ENCODE data around the gene SELENOH. TPM values are rescaled to one million over a fixed set of nuclear protein-coding genes. Genes with fewer than 3 reads are reported as not detected.

Gene SELENOH
- total RNA-seq, 1 donor from 2014 or later: 77.5 TPM

- DNase-seq (ENCODE audit: low spot score) (no peak), ATAC-seq (no peak)
- intact Hi-C loops (cut with DNase I): no loop called here
These were observed 34.8 kb downstream of the SELENOH start for GRCh38 chr11:57776031-57776521.

DNA sequence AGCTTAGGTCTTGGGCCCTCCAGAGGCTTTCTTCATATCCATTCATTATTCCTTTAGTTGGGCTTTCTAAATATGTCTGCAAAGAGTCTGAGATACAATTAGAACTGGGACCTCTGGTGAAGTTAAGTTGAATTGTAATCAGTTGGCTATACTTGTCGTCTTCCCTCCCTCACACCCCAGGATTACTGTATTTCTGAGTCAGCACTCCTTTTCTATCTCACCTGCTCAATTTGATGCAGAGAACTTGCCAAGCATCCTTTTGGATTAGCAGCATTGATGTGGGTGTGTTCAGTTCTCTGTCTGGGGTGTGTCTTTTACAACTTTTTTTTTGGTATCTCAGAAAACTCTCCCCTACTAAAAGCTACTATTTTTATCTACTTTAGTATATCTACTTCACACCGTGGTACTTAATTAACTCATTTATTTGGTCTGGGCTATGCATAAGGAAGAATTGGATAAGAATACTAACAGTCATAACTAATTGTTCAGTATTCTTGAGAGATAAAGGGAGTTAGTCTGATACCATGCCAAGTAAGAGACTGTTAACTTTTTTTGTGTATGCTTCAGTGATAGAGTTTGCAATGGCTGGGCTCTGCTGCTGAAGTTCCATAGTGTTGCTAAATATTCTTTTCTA, 35.4 kb downstream of the SELENOH start:
- DNase-seq (ENCODE audit: low spot score): no peak
- no peak for ATAC-seq
- intact Hi-C loops (cut with DNase I): no loop called here

- DNase-seq (ENCODE audit: low spot score) (no peak), ATAC-seq (peak; percentile 42)
- intact Hi-C loops (cut with DNase I): no loop called here
These were observed 36.7 kb downstream of the SELENOH start for GRCh38 chr11:57777969-57778317.

GRCh38 chr11:57778318-57779037, 37.2 kb downstream of the SELENOH start:
- peak; percentile 94 for ATAC-seq
- intact Hi-C loops (cut with DNase I): no loop called here
- DNase-seq (ENCODE audit: low spot score): peak; percentile 91

DNA sequence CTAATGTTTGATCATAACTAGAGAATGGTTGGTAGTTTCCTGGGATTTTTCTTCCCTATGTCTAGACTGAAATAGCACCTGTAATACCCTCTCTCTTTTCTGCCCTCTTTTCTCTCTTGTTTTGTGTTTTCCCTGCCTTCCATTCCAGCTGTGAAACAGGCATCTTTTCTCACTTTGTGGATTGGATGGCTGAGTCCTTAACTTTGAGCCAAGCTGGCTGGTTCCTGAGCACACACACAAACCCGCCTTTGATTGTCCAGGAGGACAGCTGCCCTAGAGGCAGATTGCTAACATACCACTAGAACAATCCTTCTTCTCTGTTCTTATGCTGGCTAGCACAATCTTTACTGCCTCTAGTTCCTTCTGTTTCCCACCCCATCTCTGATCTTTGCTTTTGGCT, 38.0 kb downstream of the SELENOH start:
- peak; percentile 76 for ATAC-seq
- DNase-seq (ENCODE audit: low spot score): no peak

GRCh38 chr11:57781529-57781943, 40.2 kb downstream of the SELENOH start:
- intact Hi-C loops (cut with DNase I): no loop called here
- DNase-seq (ENCODE audit: low spot score): no peak
- ATAC-seq: no peak

More for the DNA sequence above, 38.0 kb downstream of the SELENOH start:
- intact Hi-C loops (cut with DNase I): no loop called here

DNA sequence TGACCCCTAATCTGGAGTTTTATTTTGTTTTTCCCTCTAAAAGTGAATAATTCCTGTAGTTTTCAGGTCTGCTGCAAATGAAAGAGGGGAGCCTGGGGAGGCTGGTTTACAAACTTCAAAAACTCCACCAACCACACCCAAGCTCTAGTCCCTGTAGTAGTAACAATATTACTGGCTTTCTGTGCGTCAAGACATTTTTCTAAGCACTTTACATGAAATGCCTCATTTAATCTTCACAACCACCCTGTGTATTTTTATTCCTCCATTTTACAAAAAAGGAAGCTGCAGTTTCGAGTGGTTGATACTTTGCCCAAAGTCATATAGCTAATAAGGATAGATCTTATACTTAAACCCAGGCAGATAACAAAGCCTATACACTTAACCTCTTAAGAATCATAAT, 43.8 kb downstream of the SELENOH start:
- no peak for ATAC-seq
- DNase-seq (ENCODE audit: low spot score): no peak
- intact Hi-C loops (cut with DNase I): no loop called here

- DNase-seq (ENCODE audit: low spot score) (no peak), ATAC-seq (no peak)
- intact Hi-C loops (cut with DNase I): no loop called here
These were observed 45.1 kb downstream of the SELENOH start for GRCh38 chr11:57786436-57786835.

DNA sequence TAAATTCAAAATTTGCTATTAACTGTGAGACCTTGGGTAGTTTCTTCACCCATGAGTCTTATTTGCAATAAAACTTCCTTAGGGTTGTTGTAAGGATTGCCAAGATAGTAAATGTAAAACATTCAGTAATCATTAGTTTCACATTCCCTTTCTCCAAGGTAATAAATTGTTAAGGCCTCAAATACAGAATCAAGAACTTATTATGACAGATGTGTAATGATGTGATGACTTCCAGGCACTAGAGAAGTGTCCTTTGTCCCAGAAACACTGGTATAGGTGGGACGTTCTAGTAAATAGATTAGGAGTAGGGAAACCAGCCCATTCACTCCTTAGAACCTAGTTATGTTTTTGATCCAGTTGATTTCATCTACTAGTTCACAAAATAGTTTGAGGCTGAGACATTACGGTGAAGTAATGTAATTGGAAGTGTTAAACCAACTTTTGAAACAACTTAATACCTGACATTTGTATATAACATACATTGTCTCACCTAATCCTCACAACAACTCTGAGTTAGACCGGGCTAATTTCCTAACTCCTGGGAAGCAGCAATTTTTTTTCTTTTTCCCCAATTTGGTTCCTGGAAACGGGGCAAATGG, 45.8 kb downstream of the SELENOH start:
- DNase-seq (ENCODE audit: low spot score): no peak
- intact Hi-C loops (cut with DNase I): no loop called here
- ATAC-seq: no peak

DNA sequence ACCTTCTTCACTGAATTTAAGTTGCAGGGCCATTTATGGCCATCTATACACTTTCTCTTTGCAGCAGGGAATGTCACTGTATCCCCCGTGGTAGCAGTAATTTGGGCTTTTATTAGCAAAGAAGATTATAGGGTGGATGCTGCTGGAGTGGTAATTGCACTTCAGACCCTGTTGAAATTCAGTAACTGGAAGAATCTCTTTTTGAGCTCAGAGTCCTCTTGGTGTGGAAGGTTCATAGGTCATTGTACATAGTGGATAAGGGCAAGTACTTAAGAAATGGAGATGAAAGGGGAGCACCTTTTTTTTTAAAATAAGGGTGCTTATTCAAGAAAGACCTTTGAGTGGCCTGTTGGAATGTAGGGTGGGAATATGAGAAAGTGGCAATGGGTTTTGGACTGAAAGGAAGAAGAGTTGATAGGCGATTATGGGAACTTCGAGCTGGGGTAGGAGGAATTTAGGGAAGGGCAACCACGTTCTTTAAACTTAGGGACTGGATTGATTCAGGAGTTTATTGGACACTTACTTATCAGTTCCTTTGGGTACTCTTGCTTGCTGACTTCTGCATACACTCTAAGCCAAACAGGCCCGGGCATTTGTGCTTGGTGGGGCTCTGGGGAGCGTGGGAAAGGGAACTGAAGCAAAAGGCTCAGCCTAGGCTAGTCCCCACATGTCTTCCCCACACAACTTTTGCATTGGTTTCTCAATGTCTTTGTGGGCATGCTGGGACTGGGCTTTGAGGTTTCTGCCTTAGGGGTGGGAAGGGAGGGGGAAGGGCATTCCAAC, 46.8 kb downstream of the SELENOH start:
- DNase-seq (ENCODE audit: low spot score) (no peak), ATAC-seq (peak; percentile 31)
- intact Hi-C loops (cut with DNase I): no loop called here

DNA sequence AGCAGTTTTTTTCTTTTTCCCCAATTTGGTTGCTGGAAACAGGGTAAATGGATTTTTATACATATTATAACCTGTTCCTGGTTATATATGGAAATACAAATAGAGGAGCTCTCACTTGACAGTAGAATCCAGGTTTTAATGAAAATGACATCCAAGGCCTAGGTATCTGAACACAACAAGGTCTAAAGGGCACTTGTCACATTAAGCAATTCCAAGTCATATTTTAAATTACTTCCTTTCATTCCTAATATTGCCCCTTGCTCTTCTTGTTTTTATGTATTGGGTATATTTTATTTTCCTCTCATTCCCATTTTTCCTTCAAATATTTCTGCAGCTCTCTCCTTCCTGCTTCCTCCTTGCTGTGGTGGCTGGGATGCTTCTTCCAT, 47.4 kb downstream of the SELENOH start:
- intact Hi-C loops (cut with DNase I): no loop called here
- ATAC-seq (no peak), DNase-seq (ENCODE audit: low spot score) (no peak)

GRCh38 chr11:57791321-57792059, 50.2 kb downstream of the SELENOH start:
- ATAC-seq (no peak), DNase-seq (ENCODE audit: low spot score) (no peak)
- intact Hi-C loops (cut with DNase I): no loop called here

- peak; percentile 73 for DNase-seq (ENCODE audit: low spot score)
- intact Hi-C loops (cut with DNase I): no loop called here
- ATAC-seq: peak; percentile 85
These were observed 50.8 kb downstream of the SELENOH start for GRCh38 chr11:57792060-57792541.

DNA sequence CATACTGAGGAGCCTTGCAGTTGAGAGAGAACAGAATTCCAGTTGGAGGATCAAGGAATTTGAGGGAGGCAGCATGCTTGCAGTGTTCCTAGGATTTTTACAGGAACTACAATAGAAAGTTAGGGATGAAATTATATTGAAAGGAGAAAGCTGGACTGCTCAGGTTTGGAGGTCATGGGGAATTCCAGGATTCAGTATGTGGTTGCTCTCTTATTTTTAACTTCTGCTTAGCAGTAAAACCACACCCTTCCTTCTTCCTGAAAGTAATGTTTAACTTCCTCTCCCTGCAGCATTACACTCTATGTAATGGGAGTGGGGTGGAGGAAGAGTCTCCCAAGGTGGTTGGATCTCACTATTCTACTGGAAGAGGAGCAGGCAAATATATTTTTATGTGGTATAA, 51.6 kb downstream of the SELENOH start:
- ATAC-seq (peak; percentile 62), DNase-seq (ENCODE audit: low spot score) (no peak)
- intact Hi-C loops (cut with DNase I): no loop called here

Other genes starting within 250 kb of the SELENOH start
- 14.8 TPM for gene SLC43A1, start 225.8 kb upstream of the SELENOH start, total RNA-seq
- 42.0 TPM for gene TIMM10, start 210.7 kb upstream of the SELENOH start, total RNA-seq
- not detected for gene SMTNL1, start 203.9 kb upstream of the SELENOH start, total RNA-seq
- 53.5 TPM for gene UBE2L6, start 173.8 kb upstream of the SELENOH start, total RNA-seq
- gene SERPING1, start 143.8 kb upstream of the SELENOH start, total RNA-seq: 701 TPM
- gene YPEL4, start 91.6 kb upstream of the SELENOH start, total RNA-seq: 2.1 TPM
- gene CLP1, start 83.7 kb upstream of the SELENOH start, total RNA-seq: 11.9 TPM
- gene ZDHHC5, start 73.4 kb upstream of the SELENOH start, total RNA-seq: 45.4 TPM
- 9.6 TPM for gene MED19, start 29.3 kb upstream of the SELENOH start, total RNA-seq
- 56.9 TPM for gene TMX2, start 28.9 kb upstream of the SELENOH start, total RNA-seq
- not detected for gene BTBD18, start 10.3 kb downstream of the SELENOH start, total RNA-seq
- gene CTNND1, start 20.3 kb downstream of the SELENOH start, total RNA-seq: 270 TPM

All from sciatic nerve (tissue), 2 donors.